Measurements from ENCODE around the gene KDSR.
"Not testable (repeated sequence)": the region's sequence is repeated elsewhere in the genome, so short reads cannot be mapped to it uniquely, and the experiment has no call there.

The KDSR gene

DNA sequence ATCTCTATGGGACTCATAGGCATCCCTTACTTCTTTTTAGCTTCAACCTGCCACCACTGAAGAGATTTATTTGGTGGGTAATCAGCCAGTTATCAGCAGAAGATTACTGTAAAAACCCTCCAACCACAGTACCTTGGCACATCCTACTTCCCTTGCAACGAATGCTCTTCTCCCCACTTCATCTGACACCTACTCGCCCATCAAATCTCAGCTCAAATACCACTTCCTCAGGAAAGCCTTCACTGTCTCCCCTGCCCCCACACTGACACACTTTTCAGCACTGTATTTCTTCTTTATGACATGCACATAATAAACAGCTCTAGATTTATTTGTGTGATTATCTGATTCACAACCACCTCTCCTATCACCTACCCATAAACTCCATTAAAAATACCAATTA is 3.1 kb downstream of the KDSR start:
- no peak for DNase-seq

GRCh38 chr18:63363420-63363819 is 3.6 kb downstream of the KDSR start:
- DNase-seq: not testable (repeated sequence)

DNA sequence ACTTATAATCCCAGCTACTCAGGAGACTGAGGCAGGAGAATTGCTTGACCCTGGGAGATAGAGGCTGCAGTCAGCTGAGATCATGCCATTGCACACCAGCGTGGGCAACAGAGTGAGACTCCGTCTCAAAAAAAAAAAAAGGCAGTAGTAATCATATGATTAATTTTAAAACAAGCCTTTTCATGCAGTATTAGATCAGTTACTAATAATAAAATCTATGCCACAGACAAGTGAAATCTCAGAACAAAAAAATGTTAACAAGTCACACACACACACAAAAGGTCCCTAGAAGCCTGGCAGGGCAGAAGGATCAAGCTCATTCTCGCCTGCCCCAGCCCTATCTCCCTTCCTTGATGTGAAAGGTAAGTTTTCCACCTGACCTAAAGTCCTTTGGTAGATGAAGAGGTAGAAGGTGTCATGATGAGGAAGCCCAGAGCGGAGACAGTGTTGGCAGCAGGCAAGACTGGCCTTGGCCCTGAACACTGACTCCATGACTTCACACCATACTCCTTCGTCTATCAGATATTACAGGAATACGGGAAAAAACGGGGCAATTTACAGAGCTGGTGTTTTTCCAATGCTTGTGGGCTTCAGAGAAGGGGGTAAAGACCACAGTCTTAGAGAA is 10.6 kb downstream of the KDSR start:
- DNase-seq: no peak

- no peak for DNase-seq
Measured at GRCh38 chr18:63350230-63350629, 16.8 kb downstream of the KDSR start.

DNA sequence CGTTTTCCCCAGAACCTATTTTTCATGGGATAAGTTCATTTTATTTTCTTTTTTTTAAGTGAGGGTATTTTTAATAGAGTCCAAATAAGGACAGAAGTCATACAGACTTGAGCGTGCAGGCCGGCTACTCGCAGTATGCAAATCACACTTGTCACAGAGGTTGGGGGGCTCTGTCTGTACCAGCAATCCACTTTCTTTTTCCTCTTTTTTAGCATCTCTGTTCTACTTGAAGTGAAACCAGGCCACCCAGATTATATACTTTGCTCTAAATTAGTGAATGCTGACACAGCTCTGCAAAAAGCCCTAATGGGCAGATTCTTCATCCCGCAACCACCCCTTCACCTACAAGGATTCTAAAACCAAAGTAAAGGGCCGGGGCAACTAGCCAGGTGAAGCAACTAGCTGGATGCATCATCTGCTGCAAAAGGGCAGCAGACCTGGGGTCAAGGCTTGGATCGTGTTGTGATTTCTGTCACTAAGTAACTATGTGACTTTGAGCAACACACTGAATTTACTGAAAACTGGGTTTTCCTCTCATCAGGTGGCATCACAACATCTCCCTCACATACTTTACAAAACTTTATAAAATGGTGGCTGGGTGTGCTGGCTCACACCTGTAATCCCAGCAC is 18.4 kb downstream of the KDSR start:
- no peak for DNase-seq

DNA sequence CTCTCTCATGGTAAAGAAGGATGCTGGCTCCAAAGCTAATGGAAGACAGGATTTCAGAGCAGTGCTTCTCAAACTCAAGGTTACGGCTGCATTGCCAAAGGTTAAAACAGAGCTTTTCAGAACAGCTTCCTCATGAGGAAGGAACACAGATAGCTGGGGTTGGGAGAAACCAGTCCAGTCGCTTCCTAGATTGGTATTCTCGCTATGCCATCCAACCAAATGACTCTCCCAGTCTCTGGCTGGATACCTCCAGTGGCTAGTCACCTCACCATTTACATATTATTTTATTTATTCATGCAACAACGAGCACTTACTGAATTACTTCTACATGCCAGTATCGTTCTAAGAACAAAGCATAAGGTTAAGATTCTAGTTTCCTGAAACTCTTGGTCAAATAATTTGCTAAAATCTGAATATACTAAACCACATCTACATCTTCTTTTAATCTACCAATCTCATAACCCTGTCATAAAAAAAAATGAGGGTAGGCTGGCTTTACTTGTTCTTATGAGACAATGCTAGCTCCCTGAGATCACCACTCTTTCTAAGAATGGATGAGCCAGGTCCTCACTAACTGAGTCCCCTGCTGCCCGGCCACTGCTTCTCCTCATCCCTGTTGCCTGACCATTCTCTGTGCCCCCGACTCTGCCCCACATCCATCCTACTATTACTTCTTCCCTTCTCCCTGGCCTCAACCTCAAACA is 20.4 kb downstream of the KDSR start:
- no peak for DNase-seq

- peak; percentile 12 for DNase-seq
Measured at GRCh38 chr18:63346031-63346430, 21.0 kb downstream of the KDSR start.

- DNase-seq: no peak
Measured at GRCh38 chr18:63344918-63345317, 22.1 kb downstream of the KDSR start.

DNA sequence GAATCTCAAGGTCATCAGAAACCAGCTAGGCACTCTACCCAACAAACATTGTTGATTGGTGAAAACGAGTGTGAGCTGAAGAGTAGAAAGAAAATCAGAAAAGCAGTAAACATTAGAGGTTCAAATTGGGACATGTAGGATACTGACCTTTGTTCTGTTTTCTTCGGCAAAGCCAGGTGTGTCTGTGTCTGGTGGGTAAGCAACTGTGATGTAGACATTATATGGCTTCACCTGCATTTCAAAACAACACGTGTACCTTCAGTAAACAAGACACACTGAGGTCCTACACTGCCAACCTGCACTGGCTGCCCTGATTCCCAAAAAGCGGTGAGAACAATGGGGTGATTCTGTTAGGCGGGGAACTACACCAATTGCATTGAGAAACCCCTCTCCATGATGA is 22.7 kb downstream of the KDSR start:
- DNase-seq: no peak

GRCh38 chr18:63342206-63342605 is 24.8 kb downstream of the KDSR start:
- DNase-seq: no peak

DNA sequence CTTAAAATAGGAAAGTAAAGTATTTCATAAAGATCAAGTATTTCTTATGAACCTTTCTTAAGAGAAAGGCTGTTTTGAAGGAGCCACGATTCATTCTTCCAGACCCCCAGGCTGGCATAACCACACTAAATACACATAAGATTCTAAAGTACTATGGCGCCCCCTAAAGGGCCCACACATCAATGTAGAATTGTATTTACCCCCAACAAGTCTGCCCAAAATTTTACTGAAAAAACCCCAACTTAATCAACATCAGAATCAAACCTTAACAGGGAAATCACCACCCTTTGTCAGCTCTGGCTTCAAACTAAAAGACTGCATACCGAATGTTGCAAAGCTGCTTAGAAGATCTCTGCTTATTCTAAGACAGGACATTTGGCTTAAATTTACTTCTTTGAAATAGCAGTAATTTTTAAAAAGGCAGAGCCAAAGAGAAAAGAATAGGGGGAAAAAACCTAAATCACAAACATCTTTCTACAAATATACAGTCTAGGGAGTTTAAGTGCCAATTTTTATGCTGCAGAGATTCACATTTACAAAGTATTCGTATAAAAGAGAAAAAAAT is 27.0 kb downstream of the KDSR start:
- peak; percentile 46 for DNase-seq

GRCh38 chr18:63336366-63337099 is 30.5 kb downstream of the KDSR start:
- no peak for DNase-seq

GRCh38 chr18:63331105-63331504 is 35.9 kb downstream of the KDSR start:
- no peak for DNase-seq

DNA sequence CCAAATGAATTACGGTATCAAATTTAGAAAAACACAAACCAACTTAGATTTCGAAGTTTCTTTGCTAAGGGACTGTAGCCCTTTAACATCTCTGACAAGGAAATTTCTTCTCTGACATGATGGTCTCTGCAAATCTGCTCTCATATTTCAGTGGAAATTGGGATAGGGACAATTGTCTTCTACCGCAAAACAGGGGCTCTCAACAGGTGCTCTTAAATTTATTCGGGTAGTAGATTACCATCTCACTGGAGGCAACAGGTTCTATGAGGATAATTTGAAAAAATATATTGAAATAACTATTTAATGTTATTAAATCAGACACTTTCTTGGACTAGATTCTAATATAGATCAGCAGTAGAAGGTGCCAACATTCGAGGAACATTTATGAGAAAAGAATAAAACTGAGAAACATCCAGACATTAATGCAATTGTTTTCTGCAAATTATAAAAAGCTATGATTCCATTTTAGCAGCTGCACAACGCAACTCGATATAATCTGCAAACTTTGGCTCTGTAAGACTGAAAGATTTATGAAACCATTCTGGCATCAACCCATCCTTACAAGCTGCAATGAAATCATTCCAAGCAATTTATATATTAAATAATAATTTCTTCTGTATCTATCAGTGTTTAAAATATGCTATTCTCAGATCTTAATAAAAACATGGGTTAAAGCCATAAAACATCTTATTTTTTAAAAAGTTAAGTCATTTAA is 37.4 kb downstream of the KDSR start:
- no peak for DNase-seq

DNA sequence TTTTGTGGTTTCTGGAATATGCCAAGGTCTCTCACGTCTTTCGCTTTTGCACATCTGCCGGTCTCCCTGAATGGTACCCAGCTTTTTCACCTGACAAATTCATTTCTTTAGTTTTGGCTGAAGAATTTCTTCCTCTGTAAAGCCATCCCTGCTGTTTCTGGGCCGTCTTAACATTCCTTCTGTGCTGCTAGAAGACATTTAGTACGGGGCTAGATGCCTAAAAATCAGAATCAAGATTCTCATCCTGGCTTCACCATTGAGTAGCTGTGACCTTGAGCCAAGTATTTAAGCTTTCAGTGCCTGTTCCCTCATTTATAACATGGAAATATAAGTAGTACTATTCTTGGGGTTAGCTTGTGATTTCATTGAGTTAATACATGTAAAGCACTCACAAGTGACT is 41.0 kb downstream of the KDSR start:
- no peak for DNase-seq

DNA sequence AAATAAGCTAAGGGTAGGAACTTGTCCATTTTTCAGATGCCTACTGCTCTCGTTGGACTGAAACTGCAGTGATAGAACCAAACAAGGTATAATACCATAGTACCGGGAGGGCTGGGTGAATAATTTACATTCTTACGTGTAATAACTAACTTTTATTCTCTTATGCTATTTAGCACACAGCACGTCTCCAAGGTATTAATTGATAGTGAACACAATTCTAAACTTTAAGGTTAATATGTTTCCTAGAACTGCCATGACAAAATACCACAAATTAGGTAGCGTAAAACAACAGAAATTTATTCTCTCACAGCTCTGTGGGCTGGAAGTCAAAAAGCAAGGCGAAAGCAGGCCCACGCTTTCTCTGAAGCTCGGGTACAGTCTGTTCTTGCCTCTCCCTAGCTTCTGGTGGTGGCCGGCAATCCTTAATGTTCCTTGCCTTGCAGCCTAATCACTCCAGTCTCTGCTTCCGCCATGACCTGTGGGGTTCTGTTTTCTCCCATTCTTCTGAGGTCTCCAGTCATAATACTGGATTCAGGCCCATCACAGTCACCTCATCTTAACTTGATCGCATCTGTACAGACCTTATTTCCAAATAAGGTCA is 41.8 kb downstream of the KDSR start:
- DNase-seq: no peak

DNA sequence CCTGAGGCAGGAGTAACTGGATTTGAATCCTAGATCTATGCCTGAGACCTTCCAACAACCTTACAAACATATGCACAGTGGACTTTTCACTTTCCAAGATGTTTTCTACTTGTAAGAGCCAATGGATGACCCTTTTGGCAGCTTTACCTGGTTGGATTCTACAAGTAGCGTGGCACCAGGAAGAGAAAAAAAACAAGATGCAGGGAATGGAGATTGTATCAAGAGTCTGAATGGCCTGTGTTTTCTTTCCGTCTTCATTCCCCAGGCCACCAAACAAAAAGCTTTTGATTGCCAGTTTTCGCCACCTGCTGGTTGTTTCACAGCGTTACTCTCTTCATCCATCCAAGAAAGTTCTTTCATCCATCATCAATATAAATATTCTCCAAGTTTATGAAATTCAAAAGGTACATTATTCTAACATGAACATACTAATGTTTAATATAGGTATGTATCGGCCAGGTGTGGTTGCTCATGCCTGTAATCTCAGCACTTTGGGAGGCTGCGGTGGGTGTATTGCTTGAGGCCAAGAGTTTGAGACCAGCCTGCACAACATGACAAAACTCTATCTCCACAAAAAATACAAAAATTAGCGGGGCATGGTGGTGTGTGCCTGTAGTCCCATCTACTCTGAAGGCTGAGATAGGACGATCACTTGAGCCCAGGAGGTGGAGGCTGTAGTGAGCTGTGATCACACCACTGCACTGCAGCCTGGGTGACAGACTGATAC is 43.9 kb downstream of the KDSR start:
- DNase-seq: peak; percentile 67

DNA sequence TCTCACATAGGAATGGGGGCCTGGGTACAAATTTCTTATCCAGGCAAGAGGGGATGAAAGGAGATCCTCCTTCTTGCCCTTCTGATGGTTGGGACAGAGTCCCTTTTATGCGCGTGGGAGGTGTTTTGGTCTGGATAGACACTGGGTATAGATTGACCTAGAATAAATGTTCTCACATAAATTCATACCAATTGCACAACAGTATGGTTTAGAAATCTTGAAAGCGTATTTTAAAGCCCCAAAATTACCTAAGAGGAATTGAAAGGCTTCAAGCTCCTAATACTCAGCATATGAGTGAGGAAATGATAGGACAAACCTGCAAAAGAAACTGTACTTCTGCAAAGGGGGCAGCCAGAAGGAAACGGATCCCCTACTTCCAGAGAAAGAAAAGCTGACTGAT is 44.8 kb downstream of the KDSR start:
- DNase-seq: no peak

- no peak for DNase-seq
Measured at GRCh38 chr18:63321291-63321690, 45.7 kb downstream of the KDSR start.

- no peak for DNase-seq
Measured at GRCh38 chr18:63320975-63321265, 46.1 kb downstream of the KDSR start.

- DNase-seq: peak; percentile 80
Measured at GRCh38 chr18:63320123-63320974, 46.7 kb downstream of the KDSR start.

All from NCI-H1105 (cell line).